Effector memory CD4-positive, alpha-beta T cell (primary cell): Measurements from ENCODE around the gene KCNAB2.

ENCODE experiments used
- DNase-seq, 3 donors: peaks; one replicate each; pipeline ENCODE4 v3.0.0-alpha.2; 2020
- H3K27ac ChIP-seq: 2 replicates; pipeline ENCODE4 v1.7.0; 2013; ENCODE audit warnings: mild to moderate bottlenecking, low read length, moderate library complexity; ENCODE audit not compliant: insufficient read depth, poor library complexity, severe bottlenecking
- H3K27me3 ChIP-seq: replicated peaks from 2 replicates; pipeline ENCODE4 v1.7.0; 2013; ENCODE audit warnings: mild to moderate bottlenecking, low read length; ENCODE audit not compliant: insufficient read depth, control insufficient read depth, poor library complexity, severe bottlenecking
- H3K36me3 ChIP-seq: 2 replicates; pipeline ENCODE4 v1.7.0; 2013; ENCODE audit warnings: mild to moderate bottlenecking, low read length, moderate library complexity; ENCODE audit not compliant: control insufficient read depth, insufficient read depth
- H3K4me1 ChIP-seq: 2 replicates; pipeline ENCODE4 v1.7.0; 2013; ENCODE audit warnings: low read length, mild to moderate bottlenecking; ENCODE audit not compliant: control insufficient read depth, insufficient read depth, poor library complexity, severe bottlenecking
- H3K4me3 ChIP-seq: 2 replicates; pipeline ENCODE4 v1.7.0; 2013; ENCODE audit warnings: low read length, low read depth, mild to moderate bottlenecking; ENCODE audit not compliant: insufficient read depth, poor library complexity, severe bottlenecking
- H3K9me3 ChIP-seq: 2 replicates; pipeline ENCODE4 v1.7.0; 2013; ENCODE audit warnings: mild to moderate bottlenecking, low read length, moderate library complexity; ENCODE audit not compliant: control insufficient read depth

The KCNAB2 gene

GRCh38 chr1:6106321-6106731 is 60.6 kb downstream of the KCNAB2 start:
- Histone ChIP-seq H3K9me3 (no peaks in the 10 kb centered on the region), H3K36me3 (no peaks in the 10 kb centered on the region), H3K27ac (no peak overlapping the region), H3K27me3 (no peaks in the 10 kb centered on the region), H3K4me1 (no peaks in the 10 kb centered on the region), H3K4me3 (no peak overlapping the region)
- no peak for DNase-seq

DNA sequence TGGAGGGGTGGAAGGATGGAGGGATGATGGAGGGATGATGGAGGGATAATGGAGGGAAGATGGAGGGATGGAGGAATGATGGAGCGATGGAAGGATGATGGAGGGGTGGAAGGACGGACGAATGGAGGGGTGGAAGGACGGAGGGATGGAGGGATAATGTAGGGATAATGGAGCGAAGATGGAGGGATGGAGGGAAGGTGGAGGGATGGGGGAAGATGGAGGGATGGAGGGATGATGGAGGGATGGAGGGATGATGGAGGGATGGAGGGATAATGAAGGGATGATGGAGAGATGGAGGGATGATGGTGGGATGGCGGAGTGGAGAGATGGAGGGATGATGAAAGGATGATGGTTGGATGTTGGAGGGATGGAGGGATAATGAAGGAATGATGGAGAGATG is 61.3 kb downstream of the KCNAB2 start:
- DNase-seq, result no peak
- Histone ChIP-seq H3K27me3 (no peaks in the 10 kb centered on the region), H3K9me3 (no peaks in the 10 kb centered on the region), H3K4me3 (no peak overlapping the region), H3K36me3 (no peaks in the 10 kb centered on the region), H3K27ac (no peak overlapping the region), H3K4me1 (no peaks in the 10 kb centered on the region)

DNA sequence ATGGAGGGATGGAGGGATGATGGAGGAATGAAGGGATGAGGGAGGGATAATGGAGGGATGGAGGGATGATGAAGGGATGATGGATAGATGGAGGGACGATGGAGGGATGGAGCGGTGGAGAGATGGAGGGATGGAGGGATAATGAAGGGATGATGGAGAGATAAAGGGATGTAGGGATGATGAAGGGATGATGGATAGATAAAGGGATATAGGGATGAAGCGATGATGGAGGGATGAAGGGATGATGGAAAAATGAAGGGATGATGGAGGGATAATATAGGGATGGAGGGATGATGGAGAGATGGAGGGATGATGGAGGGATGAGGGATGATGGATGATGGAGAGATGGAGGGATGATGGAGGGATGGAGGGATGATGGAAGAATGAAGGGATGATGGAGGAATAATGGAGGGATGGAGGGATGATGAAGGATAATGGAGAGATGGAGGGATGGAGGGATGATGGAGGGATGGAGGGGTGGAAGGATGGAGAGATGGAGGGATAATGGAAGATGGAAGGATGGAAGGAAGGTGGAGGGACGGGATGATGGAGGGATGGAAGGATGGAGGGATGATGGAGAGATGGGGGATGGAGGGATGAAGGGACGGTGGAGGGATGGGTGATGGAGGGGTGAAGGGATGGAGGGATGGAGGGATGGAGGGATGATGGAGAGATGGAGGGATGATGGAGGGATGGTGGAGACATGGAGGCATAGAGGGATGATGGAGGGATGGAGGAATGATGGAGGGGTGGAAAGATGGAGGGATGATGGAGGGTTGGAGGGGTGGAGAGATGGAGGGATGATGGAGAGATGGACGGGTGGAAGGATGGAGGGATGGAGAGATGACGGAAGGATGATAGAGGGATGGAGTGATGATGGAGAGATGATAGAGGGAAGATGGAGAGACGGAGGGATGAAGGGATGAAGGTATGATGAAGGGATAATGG is 62.0 kb downstream of the KCNAB2 start:
- H3K4me1 ChIP-seq, result no peaks in the 10 kb centered on the region
- H3K27ac ChIP-seq, result no peak overlapping the region
- DNase-seq, result no peak
- H3K27me3 ChIP-seq, result no peaks in the 10 kb centered on the region
- H3K4me3 ChIP-seq, result no peak overlapping the region
- H3K36me3 ChIP-seq, result no peaks in the 10 kb centered on the region
- no peaks in the 10 kb centered on the region for H3K9me3 ChIP-seq

DNA sequence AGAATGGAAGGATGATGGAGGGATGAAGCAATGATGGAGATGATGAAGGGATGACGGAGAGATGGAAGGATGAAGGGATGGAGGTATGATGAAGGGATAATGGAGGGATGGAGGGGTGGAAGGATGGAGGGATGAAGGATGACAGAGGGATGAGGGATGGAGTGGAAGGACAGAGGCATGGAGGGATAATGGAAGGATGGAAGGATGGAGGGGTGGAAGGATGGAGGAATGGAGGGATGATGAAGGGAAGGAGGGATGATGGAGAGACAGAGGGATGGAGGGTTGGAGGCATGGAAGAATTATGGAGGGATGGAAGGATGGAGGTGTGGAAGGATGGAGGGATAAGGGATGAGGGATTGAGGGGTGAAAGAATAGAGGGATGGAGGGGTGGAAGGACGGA is 62.8 kb downstream of the KCNAB2 start:
- no peaks in the 10 kb centered on the region for H3K9me3 ChIP-seq
- H3K27ac ChIP-seq, result no peak overlapping the region
- no peak for DNase-seq
- H3K27me3 ChIP-seq, result no peaks in the 10 kb centered on the region
- H3K4me1 ChIP-seq, result no peaks in the 10 kb centered on the region
- no peak overlapping the region for H3K4me3 ChIP-seq
- H3K36me3 ChIP-seq, result no peaks in the 10 kb centered on the region

GRCh38 chr1:6108937-6109614 is 63.4 kb downstream of the KCNAB2 start:
- Histone ChIP-seq H3K4me1 (no peaks in the 10 kb centered on the region), H3K27me3 (no peaks in the 10 kb centered on the region), H3K4me3 (no peak overlapping the region), H3K9me3 (no peaks in the 10 kb centered on the region), H3K27ac (no peak overlapping the region), H3K36me3 (no peaks in the 10 kb centered on the region)
- DNase-seq, result no peak

DNA sequence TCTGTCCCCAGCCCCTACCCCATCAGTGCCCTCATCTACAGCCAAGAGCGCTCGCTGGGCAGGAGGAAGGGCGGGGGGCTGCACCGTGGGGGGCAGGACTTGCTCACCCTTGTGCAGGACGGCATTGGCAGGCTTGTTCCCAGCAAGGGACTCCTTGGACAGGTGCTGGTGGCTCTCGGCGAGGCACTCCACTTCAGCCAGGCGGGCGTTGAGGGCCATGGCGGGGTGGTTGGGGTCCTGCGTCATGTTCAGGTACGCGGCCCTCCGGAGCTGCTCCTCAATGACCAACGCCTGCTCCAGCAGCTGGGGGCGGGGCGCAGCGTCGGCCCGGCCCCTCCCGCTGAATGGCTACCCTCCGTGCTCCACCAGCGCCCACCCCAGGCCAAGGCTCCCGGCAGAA is 64.0 kb downstream of the KCNAB2 start:
- no peak overlapping the region for H3K4me3 ChIP-seq
- DNase-seq, result no peak
- no peaks in the 10 kb centered on the region for H3K36me3 ChIP-seq
- no peaks in the 10 kb centered on the region for H3K27me3 ChIP-seq
- no peaks in the 10 kb centered on the region for H3K9me3 ChIP-seq
- no peaks in the 10 kb centered on the region for H3K4me1 ChIP-seq
- no peak overlapping the region for H3K27ac ChIP-seq

- no peak for DNase-seq
- H3K4me3 ChIP-seq, result no peak overlapping the region
- no peaks in the 10 kb centered on the region for H3K27me3 ChIP-seq
- no peaks in the 10 kb centered on the region for H3K9me3 ChIP-seq
- no peaks in the 10 kb centered on the region for H3K36me3 ChIP-seq
- no peaks in the 10 kb centered on the region for H3K4me1 ChIP-seq
- no peak overlapping the region for H3K27ac ChIP-seq
Observed at GRCh38 chr1:6110326-6110725, 64.6 kb downstream of the KCNAB2 start.

DNA sequence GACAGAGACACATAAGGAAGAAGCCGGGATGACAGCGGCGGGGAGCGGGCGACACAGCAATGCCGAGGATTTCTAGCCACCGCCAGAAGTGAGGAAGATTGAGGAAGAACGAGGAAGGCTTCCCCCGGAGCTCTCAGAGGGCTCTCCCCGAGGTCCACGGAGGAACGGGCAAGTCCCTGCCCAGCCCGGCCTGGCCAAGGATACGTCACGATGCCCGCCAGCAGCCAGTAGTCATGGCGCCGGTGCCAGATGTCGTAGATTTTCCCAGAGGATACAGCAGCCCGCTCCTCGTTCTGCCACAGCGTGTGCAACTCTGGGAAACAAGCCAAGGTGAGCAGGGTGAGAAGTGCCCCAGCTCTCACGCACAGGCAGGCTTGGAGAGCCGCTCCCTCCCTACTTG is 65.9 kb downstream of the KCNAB2 start:
- Histone ChIP-seq H3K4me3 (no peak overlapping the region), H3K4me1 (no peaks in the 10 kb centered on the region), H3K36me3 (no peaks in the 10 kb centered on the region), H3K27ac (no peak overlapping the region), H3K9me3 (no peaks in the 10 kb centered on the region), H3K27me3 (no peaks in the 10 kb centered on the region)
- no peak for DNase-seq

- no peak overlapping the region for H3K4me3 ChIP-seq
- H3K4me1 ChIP-seq, result no peaks in the 10 kb centered on the region
- no peak for DNase-seq
- no peaks in the 10 kb centered on the region for H3K9me3 ChIP-seq
- no peaks in the 10 kb centered on the region for H3K27me3 ChIP-seq
- H3K36me3 ChIP-seq, result no peaks in the 10 kb centered on the region
- no peak overlapping the region for H3K27ac ChIP-seq
Observed at GRCh38 chr1:6111991-6112689, 66.5 kb downstream of the KCNAB2 start.

- no peak for DNase-seq
- Histone ChIP-seq H3K27me3 (no peaks in the 10 kb centered on the region), H3K27ac (no peak overlapping the region), H3K4me3 (no peak overlapping the region), H3K36me3 (no peaks in the 10 kb centered on the region), H3K9me3 (no peaks in the 10 kb centered on the region), H3K4me1 (no peaks in the 10 kb centered on the region)
Observed at GRCh38 chr1:6112690-6113005, 67.0 kb downstream of the KCNAB2 start.
